Measurements from ENCODE around the gene ST3GAL5.

The ST3GAL5 gene

GRCh38 chr2:85788603-85789002 lies 100.2 kb downstream of the ST3GAL5 start:
- TF ChIP-seq CTCF (IDR thresholded peaks at IDR 0.05; ENCODE audit: low read depth, low read length, missing control alignments) = no peak
- no peak for DNase-seq (ENCODE audit: low read depth)
- H3K4me3 ChIP-seq (ENCODE audit: low read depth, low read length) = no peak overlapping the region

GRCh38 chr2:85787981-85788340 lies 100.8 kb downstream of the ST3GAL5 start:
- TF ChIP-seq CTCF (IDR thresholded peaks at IDR 0.05; ENCODE audit: low read depth, low read length, missing control alignments) = no peak

GRCh38 chr2:85787282-85787980 lies 101.4 kb downstream of the ST3GAL5 start:
- no peak overlapping the region for H3K4me3 ChIP-seq (ENCODE audit: low read depth, low read length)
- no peak for TF ChIP-seq CTCF (IDR thresholded peaks at IDR 0.05; ENCODE audit: low read depth, low read length, missing control alignments)
- no peak for DNase-seq (ENCODE audit: low read depth)

More at GRCh38 chr2:85787981-85788340, 100.8 kb downstream of the ST3GAL5 start:
- DNase-seq (ENCODE audit: low read depth) = no peak
- no peak overlapping the region for H3K4me3 ChIP-seq (ENCODE audit: low read depth, low read length)
